Measurements from ENCODE around the gene OPTC.
A peak's percentile ranks its signal among the peaks of the same experiment; 100 is the strongest.
"Not testable (repeated sequence)": the region's sequence is repeated elsewhere in the genome, so short reads cannot be mapped to it uniquely, and the experiment has no call there.

OPTC gene

GRCh38 chr1:203465948-203466347, 28.0 kb upstream of the OPTC start:
- no peak for DNase-seq

- DNase-seq, result not testable (repeated sequence)
Measured at GRCh38 chr1:203466906-203467549, 26.9 kb upstream of the OPTC start.

GRCh38 chr1:203467550-203467921, 26.4 kb upstream of the OPTC start:
- no peak for DNase-seq

GRCh38 chr1:203468326-203468725, 25.6 kb upstream of the OPTC start:
- no peak for DNase-seq

GRCh38 chr1:203470240-203470639, 23.7 kb upstream of the OPTC start:
- no peak for DNase-seq

- DNase-seq, result no peak
Measured at GRCh38 chr1:203471841-203472240, 22.1 kb upstream of the OPTC start.

GRCh38 chr1:203473281-203473680, 20.7 kb upstream of the OPTC start:
- no peak for DNase-seq

- no peak for DNase-seq
Measured at GRCh38 chr1:203473781-203474305, 20.1 kb upstream of the OPTC start.

GRCh38 chr1:203475012-203475981, 18.7 kb upstream of the OPTC start, which contains the start of gene PRELP:
TSS of gene PRELP (plus strand) at chr1:203475806. CDS start at chr1:203483185, 7,379 bp downstream.
- DNase-seq, result peak; percentile 39

- no peak for DNase-seq
Measured at GRCh38 chr1:203476216-203476814, 17.6 kb upstream of the OPTC start.

- no peak for DNase-seq
Measured at GRCh38 chr1:203477748-203478147, 16.2 kb upstream of the OPTC start.

GRCh38 chr1:203478231-203478630, 15.7 kb upstream of the OPTC start:
- DNase-seq, result no peak

GRCh38 chr1:203478986-203479385, 15.0 kb upstream of the OPTC start:
- no peak for DNase-seq

GRCh38 chr1:203479646-203480045, 14.3 kb upstream of the OPTC start:
- DNase-seq, result no peak

GRCh38 chr1:203480084-203480483, 13.9 kb upstream of the OPTC start:
- DNase-seq, result no peak

- DNase-seq, result peak; percentile 81
Measured at GRCh38 chr1:203480525-203481084, 13.3 kb upstream of the OPTC start.

- DNase-seq, result no peak
Measured at GRCh38 chr1:203481196-203481595, 12.8 kb upstream of the OPTC start.

GRCh38 chr1:203486618-203487370, 7.2 kb upstream of the OPTC start:
- no peak for DNase-seq

- DNase-seq, result no peak
Measured at GRCh38 chr1:203488539-203488938, 5.4 kb upstream of the OPTC start.

GRCh38 chr1:203490607-203491006, 3.3 kb upstream of the OPTC start:
- DNase-seq, result no peak

GRCh38 chr1:203491664-203492063, 2.3 kb upstream of the OPTC start:
- no peak for DNase-seq

- no peak for DNase-seq
Measured at GRCh38 chr1:203492082-203492747, 1.7 kb upstream of the OPTC start.
